Measurements from ENCODE around the gene PANK4.

- TF ChIP-seq, protein P1, sequence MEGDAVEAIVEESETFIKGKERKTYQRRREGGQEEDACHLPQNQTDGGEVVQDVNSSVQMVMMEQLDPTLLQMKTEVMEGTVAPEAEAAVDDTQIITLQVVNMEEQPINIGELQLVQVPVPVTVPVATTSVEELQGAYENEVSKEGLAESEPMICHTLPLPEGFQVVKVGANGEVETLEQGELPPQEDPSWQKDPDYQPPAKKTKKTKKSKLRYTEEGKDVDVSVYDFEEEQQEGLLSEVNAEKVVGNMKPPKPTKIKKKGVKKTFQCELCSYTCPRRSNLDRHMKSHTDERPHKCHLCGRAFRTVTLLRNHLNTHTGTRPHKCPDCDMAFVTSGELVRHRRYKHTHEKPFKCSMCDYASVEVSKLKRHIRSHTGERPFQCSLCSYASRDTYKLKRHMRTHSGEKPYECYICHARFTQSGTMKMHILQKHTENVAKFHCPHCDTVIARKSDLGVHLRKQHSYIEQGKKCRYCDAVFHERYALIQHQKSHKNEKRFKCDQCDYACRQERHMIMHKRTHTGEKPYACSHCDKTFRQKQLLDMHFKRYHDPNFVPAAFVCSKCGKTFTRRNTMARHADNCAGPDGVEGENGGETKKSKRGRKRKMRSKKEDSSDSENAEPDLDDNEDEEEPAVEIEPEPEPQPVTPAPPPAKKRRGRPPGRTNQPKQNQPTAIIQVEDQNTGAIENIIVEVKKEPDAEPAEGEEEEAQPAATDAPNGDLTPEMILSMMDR (IDR thresholded peaks at IDR 0.05), result no peak
- TF ChIP-seq POLR2A (IDR thresholded peaks at IDR 0.05), result no peak
These were observed 26.3 kb downstream of the PANK4 start for GRCh38 chr1:2499986-2500596.
